ENCODE results near the gene STMN1.

DNA sequence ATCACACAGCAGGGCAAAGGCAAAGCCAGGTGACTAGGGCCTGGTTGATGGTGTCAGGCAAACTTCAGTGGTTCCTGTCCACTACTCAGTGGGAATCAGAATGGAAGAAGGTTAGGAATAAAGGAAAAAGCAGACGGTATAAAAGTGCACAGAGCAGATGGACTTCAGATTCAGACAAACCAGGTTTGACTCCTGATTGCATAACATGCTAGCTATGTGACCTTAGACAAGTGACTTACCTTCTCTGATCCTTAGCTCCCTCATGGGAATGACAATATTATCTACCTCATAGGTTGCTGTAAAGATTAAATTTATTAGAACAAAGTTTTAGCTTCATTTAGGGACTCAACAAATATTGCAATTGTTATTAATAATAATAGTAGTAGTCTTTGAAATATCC lies 35.6 kb downstream of the STMN1 start:
- TF ChIP-seq, protein P1, sequence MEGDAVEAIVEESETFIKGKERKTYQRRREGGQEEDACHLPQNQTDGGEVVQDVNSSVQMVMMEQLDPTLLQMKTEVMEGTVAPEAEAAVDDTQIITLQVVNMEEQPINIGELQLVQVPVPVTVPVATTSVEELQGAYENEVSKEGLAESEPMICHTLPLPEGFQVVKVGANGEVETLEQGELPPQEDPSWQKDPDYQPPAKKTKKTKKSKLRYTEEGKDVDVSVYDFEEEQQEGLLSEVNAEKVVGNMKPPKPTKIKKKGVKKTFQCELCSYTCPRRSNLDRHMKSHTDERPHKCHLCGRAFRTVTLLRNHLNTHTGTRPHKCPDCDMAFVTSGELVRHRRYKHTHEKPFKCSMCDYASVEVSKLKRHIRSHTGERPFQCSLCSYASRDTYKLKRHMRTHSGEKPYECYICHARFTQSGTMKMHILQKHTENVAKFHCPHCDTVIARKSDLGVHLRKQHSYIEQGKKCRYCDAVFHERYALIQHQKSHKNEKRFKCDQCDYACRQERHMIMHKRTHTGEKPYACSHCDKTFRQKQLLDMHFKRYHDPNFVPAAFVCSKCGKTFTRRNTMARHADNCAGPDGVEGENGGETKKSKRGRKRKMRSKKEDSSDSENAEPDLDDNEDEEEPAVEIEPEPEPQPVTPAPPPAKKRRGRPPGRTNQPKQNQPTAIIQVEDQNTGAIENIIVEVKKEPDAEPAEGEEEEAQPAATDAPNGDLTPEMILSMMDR (conservative IDR thresholded peaks at IDR 0.05; ENCODE audit: low read length), result no peak
- TF ChIP-seq EZH2phosphoT487 (IDR thresholded peaks at IDR 0.05; ENCODE audit: borderline replicate concordance), result no peak

Data from Loucy (cell line).